Measurements from ENCODE around the gene DLX2. TPM values are rescaled to one million over a fixed set of nuclear protein-coding genes. Genes with fewer than 3 reads are reported as not detected.

Gene DLX2
- total RNA-seq, 1 experiment from 2014 or later = 0.76 TPM

DNA sequence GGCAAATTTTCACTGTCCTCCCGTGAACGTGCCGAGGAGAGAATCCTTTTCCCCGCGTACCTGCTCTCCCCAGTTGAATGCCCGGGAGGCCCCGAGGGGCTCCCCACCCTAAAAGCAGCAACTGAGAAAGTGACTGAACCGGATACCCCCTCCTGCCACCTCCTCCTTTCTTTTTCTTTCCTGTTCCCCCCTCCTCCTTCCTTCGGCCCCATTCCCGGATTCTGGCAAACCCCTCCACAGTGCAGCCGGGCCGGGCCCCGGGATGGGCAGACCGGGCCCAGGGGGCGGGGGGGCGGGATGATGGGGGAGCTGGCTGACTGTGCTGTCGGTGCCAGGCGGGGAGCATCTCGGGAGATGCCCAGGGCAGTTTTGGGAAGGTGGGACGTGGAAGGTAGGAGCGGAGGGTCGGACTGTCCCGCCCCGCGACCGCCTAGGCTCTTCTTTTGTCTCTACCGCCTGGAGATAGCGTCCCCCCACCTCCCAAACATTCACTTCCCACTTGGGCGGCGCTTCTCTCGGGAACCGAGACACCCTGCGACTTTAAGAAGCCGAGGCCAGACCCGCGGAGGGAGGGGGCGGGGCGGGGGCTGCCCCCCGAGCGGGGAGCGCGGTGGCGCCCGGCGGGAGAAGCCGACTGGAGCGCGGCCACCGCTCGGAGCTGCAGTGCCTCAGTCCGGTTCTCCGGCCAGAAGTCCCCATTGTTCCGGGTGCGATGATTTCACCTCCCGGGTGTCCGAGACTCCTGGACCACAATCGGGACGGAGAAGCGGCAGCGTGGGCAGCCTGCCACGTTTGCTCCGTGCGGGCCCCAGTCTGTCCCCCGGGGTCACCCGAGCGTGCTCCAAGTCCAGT is 8.2 kb downstream of the DLX2 start:
- no peaks in the 10 kb centered on the region for H3K9me2 ChIP-seq (ENCODE audit: insufficient read depth)
- ChIA-PET CTCF (interaction anchor here (0.6 to 2.2 kb wide), 7 partner anchors 15 to 283 kb away, joined by 3 to 7 read pairs (median 4); no protein-coding TSS in a partner anchor), POLR2A (ENCODE audit: unreplicated experiment) (interaction anchor here (0.6 kb wide), 3 partner anchors 346 to 985 kb away, joined by 3 to 5 read pairs (median 4); partner anchors contain the start of gene DYNC1I2)
- H3K79me2 ChIP-seq (ENCODE audit: low read depth) = no peaks in the 10 kb centered on the region
- H4K20me1 ChIP-seq (ENCODE audit: insufficient read depth) = no peaks in the 10 kb centered on the region
- H2AFZ ChIP-seq = peak overlapping the region; percentile 97
- H3K9me3 ChIP-seq (ENCODE audit: insufficient read depth, low read depth) = no peaks in the 10 kb centered on the region
- TF ChIP-seq, protein P1, sequence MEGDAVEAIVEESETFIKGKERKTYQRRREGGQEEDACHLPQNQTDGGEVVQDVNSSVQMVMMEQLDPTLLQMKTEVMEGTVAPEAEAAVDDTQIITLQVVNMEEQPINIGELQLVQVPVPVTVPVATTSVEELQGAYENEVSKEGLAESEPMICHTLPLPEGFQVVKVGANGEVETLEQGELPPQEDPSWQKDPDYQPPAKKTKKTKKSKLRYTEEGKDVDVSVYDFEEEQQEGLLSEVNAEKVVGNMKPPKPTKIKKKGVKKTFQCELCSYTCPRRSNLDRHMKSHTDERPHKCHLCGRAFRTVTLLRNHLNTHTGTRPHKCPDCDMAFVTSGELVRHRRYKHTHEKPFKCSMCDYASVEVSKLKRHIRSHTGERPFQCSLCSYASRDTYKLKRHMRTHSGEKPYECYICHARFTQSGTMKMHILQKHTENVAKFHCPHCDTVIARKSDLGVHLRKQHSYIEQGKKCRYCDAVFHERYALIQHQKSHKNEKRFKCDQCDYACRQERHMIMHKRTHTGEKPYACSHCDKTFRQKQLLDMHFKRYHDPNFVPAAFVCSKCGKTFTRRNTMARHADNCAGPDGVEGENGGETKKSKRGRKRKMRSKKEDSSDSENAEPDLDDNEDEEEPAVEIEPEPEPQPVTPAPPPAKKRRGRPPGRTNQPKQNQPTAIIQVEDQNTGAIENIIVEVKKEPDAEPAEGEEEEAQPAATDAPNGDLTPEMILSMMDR (conservative IDR thresholded peaks at IDR 0.05) = no peak
- peak; percentile 40 to 75 for DNase-seq
- intact Hi-C loops (cut with micrococcal nuclease; ENCODE audit: unreplicated experiment) = loop anchor here (1.0 to 2.0 kb wide), 3 partner anchors 74 to 172 kb away; partner anchors contain the start of genes HAT1 and METAP1D
- H3K36me3 ChIP-seq (ENCODE audit: low read depth) = no peaks in the 10 kb centered on the region
- H3K4me1 ChIP-seq (replicated peaks; ENCODE audit: insufficient read depth) = peaks cover 37% of the 10 kb centered on the region
- H3K4me2 ChIP-seq = peak overlapping the region; percentile 95
- no peaks in the 10 kb centered on the region for H3K27me3 ChIP-seq (ENCODE audit: insufficient read depth, low read depth)
- no TSS peak for BruUV-seq (replicated peaks)
- peak overlapping the region; percentile 12; the same call in 1 of the 2 replicates for H3K27ac ChIP-seq
- H3F3A ChIP-seq (ENCODE audit: insufficient read depth, low read depth) = peaks cover 43% of the 10 kb centered on the region
- H3K4me3 ChIP-seq = peak overlapping the region; percentile 73

DNA sequence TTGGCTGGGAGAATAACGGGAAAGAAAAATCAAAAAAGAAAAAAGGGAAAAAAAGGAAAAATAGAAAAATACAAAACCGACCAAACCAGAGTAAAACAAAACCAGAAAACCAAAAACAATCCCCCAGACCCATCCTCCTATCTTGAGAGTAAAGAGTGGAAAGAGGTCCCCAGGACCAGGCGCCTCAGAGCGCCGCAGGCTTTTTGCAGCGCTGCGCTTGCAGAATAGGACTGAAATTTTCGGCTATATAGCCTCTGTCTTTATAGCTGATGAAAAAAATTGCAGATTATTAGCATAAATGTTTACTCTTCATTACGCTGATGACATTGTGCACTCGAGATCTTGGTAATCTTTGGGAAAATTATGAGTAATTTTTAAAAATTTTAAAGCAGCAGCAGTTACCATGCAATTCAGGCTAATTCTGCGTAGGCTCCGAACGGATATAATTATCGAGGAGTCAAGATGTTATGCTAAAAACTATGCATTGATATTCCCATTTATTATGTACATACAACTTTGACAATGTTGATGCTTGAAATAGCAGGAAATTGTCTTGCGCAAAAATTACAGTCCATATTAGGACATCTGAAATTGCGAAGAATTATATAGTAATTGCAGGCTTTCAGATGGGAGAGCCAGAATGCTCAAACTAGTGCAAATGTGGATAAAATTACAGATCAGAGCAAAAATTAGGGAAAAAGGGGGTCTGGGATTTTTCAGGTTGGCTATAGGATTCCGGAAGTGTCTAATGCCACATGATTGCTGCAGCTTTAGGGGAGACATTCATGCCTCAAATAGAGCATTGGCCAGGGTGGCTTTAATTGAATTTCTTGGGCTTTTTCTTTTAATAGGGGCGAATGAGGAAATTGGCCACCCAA is 9.0 kb downstream of the DLX2 start:
- no peak for TF ChIP-seq EZH2 (IDR thresholded peaks at IDR 0.05; ENCODE audit: low read depth)
- TF ChIP-seq, protein P1 (conservative IDR thresholded peaks at IDR 0.05) = no peak
- POLR2A ChIA-PET (ENCODE audit: unreplicated experiment) = no interaction called here
- no peaks in the 10 kb centered on the region for H3K9me2 ChIP-seq (ENCODE audit: insufficient read depth)
- H3K4me3 ChIP-seq = peak overlapping the region; percentile 73
- H3K79me2 ChIP-seq (ENCODE audit: low read depth) = no peaks in the 10 kb centered on the region
- no TSS peak for BruUV-seq (replicated peaks)
- H3K4me1 ChIP-seq (replicated peaks; ENCODE audit: insufficient read depth) = peaks cover 31% of the 10 kb centered on the region
- CTCF ChIA-PET = interaction anchor here (0.6 kb wide), 1 partner anchor 35 kb away, joined by 3 read pairs; no protein-coding TSS in a partner anchor
- H4K20me1 ChIP-seq (ENCODE audit: insufficient read depth) = no peaks in the 10 kb centered on the region
- intact Hi-C loops (cut with micrococcal nuclease; ENCODE audit: unreplicated experiment) = loop anchor here (2.0 kb wide), 1 partner anchor 73 kb away; no protein-coding TSS in a partner anchor
- no peak for DNase-seq
- H3K27ac ChIP-seq = no peak overlapping the region
- no peaks in the 10 kb centered on the region for H3K9me3 ChIP-seq (ENCODE audit: insufficient read depth, low read depth)
- H3K4me2 ChIP-seq = peak overlapping the region; percentile 95
- no peaks in the 10 kb centered on the region for H3K36me3 ChIP-seq (ENCODE audit: low read depth)
- H2AFZ ChIP-seq = peak overlapping the region; percentile 97
- H3F3A ChIP-seq (ENCODE audit: insufficient read depth, low read depth) = peaks cover 34% of the 10 kb centered on the region
- no peaks in the 10 kb centered on the region for H3K27me3 ChIP-seq (ENCODE audit: insufficient read depth, low read depth)

DNA sequence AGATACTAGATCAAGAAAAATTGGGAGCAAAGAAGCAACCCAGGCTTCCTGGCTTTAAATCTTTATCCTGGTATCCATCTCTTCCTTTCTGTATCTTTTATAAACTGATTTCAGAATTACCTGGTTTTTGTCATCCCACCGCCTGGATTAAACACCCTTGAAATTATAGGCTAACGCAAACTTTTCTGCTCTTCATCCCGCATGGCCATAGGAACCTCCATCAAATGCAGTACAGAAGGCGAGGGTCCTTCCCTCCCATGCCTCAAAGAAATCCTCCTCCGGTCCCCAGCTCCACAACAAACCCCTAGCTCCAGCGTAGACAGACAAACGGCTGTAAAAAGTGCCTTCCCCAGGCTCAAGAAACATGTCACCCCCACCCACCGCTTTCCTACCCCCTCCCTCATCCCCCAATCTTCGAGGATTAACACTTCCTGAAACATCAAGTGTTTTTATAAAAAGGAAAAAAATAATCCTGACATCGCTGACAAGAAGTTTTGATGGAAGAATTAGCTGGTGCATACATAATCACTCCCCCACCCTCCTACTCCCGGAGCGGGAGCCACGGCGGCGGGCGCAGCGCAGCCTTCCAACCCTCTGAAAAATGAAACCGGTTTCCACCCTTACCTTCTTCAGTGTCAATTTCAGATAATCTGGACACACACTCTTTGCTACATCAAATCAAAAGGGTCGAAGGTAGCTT is 9.8 kb downstream of the DLX2 start:
- Histone ChIP-seq H3K36me3 (ENCODE audit: low read depth) (no peaks in the 10 kb centered on the region), H3K4me3 (no peak overlapping the region), H3K9me2 (ENCODE audit: insufficient read depth) (no peaks in the 10 kb centered on the region), H3F3A (ENCODE audit: insufficient read depth, low read depth) (peaks cover 26% of the 10 kb centered on the region), H3K9me3 (ENCODE audit: insufficient read depth, low read depth) (no peaks in the 10 kb centered on the region), H3K4me1 (replicated peaks; ENCODE audit: insufficient read depth) (peaks cover 24% of the 10 kb centered on the region), H3K27ac (no peak overlapping the region), H3K27me3 (ENCODE audit: insufficient read depth, low read depth) (no peaks in the 10 kb centered on the region), H3K79me2 (ENCODE audit: low read depth) (no peaks in the 10 kb centered on the region), H3K4me2 (no peak overlapping the region), H2AFZ (no peak overlapping the region), H4K20me1 (ENCODE audit: insufficient read depth) (no peaks in the 10 kb centered on the region)
- intact Hi-C loops (cut with micrococcal nuclease; ENCODE audit: unreplicated experiment) = no loop called here
- BruUV-seq (replicated peaks) = no TSS peak
- ChIA-PET CTCF (interaction anchor here (0.6 kb wide), 1 partner anchor 35 kb away, joined by 3 read pairs; no protein-coding TSS in a partner anchor), POLR2A (ENCODE audit: unreplicated experiment) (no interaction called here)
- no peak for DNase-seq
- no peak for TF ChIP-seq EZH2 (IDR thresholded peaks at IDR 0.05; ENCODE audit: low read depth)
- TF ChIP-seq, protein P1 (conservative IDR thresholded peaks at IDR 0.05) = no peak

Measured in PC-9 (cell line).